ENCODE data around the gene NUP210. TPM values are rescaled to one million over a fixed set of nuclear protein-coding genes. Genes with fewer than 3 reads are reported as not detected.

NUP210 gene
- total RNA-seq, 2 donors from 2014 or later: 2.2 to 2.5 TPM

DNA sequence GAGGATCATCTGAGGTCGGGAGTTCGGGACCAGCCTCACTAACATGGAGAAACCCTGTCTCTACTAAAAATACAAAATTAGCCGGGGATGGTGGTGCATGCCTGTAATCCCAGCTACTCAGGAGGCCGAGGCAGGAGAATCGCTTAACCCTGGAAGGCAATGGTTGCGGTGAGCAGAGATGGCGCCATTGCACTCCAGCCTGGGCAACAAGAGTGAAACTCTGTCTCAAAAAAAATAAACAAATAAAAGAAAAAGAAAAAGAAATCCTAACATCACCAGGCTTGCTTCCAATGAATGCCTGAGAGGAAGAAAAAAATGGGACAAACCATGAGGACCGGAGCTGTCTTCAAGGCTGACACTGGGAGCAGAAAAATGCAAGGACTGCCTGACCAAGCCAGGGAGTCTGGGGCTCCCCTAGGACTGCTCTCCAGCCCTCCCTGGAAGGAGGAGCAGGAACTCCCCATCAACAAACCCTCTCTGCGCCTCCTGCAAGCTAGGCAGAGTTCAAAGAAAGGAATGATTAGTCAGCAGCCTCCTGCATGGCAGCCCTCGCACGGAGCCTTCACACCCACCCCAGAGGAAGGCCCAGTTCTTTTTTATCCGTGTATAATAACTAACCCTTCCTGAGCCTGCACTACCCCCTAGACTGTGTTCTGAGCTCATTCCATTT is 55.4 kb downstream of the NUP210 start:
- DNase-seq (ENCODE audit: low spot score): no peak
- intact Hi-C loops (cut with DNase I): loop anchor here in 1 of 2 donors (1.0 kb wide), 1 partner anchor 39 kb away; no protein-coding TSS in a partner anchor

DNA sequence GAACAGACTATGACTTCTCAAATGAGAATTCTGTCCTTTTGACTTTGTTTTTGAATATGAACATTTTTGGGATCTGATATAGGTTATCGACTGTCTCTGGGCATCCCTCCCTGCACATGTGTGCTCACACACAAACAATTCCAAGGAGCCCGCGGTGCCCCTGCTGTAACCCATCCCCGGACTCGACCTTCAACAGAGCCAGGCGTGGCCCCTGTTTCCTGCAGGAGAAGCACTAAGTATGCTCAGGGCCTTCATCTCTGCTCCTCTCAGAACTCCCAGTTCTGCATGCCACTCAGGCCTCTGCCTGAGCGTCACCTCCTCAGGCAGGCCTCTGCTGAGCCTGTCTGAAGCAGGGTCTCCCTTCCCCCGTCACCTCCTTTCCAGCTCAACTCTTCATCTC is 57.6 kb downstream of the NUP210 start:
- no peak for DNase-seq (ENCODE audit: low spot score)
- intact Hi-C loops (cut with DNase I): no loop called here

DNA sequence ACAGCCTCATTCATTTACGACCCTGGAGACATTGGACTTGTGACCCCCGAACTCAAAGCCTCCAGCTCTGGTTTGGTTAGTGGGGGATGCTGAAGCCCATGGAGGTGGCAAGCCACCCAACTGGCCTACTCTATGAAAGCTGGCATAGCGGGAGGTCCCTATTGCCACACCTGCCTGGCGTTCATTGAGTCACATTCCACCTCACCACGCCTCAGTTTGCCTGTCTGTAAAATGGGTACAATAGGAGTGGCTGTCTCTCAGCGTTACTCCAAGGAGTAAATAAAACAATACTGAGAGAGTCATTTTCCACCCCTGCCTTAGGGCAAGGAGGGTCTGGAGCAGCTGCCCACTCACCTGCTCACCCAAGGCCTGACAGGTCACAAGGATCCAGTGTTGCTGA is 60.2 kb downstream of the NUP210 start:
- intact Hi-C loops (cut with DNase I): no loop called here
- DNase-seq (ENCODE audit: low spot score): no peak

DNA sequence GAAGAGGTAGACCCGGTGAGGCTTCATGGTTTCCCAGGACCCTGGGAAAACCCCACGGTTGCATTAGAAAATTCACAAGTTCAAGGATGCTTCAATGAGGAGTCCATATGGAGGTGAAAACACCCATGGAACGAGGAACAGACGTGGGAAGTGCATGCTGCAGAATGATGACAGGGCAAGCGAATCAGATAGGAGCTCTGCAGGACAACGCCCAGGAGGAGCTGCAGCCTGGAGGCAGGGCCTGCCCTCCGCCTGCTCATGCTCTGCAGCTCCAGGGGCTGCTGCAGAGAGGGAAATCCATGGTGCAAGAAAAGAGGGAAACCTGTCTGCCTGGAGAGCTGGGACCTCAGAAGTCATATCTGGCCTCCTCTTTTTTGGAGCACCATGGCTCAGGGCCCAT is 61.5 kb downstream of the NUP210 start:
- DNase-seq (ENCODE audit: low spot score): no peak
- intact Hi-C loops (cut with DNase I): no loop called here

DNA sequence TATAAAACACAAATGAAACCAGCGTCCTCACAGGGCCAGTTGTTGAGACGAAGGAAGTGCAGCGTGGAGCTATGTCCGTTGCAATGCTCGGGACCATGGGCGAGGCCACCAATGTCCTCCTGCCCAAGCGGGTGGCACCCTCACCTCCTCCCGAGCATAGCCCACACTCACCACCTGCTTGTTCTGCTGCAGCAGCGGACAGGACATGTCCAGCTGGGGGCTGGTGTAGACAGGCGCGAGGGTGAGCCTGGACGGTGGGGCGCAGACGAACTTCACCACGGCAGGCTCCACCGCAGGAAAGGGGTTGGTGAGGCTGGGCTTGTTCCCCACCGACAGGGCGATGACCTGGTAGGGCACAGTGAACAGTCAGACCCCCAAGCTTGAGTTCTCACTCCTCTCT is 62.1 kb downstream of the NUP210 start:
- no peak for DNase-seq (ENCODE audit: low spot score)
- intact Hi-C loops (cut with DNase I): no loop called here

DNA sequence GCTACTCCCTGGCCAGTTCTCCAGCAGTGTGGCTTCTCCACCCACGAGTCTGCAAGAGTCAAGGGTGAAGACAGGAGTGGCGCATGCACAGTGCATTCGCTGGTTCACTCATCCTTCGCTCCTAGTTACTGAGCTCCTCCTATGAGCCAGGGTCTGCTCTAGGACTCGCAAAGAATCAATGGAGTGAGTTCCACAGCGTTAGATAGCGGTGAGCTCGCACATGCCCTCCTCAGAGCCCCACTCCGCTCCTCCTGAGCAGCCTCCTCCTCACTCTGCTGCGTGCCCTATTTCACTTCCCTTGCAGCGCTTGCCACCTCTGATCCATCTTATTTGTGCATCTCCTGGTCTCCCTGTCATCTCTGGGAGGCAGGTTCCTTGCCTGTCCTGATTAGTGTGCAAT is 63.0 kb downstream of the NUP210 start:
- DNase-seq (ENCODE audit: low spot score): no peak

DNA sequence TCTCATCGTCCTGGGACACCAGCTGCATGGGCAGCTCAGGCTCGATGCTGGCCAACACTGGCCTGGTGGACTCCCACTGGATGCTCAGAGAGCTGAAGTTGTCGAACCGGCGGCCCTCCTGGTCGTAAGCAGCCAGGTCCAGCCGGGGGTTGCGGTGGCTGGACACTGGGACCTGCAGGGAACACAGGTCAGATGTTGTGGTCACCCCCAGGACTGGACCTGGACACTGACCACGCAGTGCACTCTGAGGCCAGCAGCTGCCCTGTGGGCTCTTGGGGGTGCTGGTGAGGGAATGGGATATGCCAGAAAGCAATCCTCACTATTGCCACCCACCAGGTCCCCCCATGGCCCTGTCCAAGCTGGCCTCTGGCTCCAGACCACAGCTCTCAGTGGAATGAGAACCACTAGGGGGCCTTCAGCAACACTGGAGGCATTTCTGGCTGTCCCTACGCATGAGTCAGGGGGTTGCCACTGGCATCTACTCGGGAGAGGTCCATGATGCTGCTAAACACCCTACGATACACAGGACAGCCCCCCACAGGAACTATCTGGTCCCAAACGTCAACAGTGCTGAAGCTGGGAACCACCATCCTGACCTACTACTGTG is 66.1 kb downstream of the NUP210 start:
- intact Hi-C loops (cut with DNase I): no loop called here
- DNase-seq (ENCODE audit: low spot score): no peak

More for the DNA sequence above, 63.0 kb downstream of the NUP210 start:
- intact Hi-C loops (cut with DNase I): no loop called here

DNA sequence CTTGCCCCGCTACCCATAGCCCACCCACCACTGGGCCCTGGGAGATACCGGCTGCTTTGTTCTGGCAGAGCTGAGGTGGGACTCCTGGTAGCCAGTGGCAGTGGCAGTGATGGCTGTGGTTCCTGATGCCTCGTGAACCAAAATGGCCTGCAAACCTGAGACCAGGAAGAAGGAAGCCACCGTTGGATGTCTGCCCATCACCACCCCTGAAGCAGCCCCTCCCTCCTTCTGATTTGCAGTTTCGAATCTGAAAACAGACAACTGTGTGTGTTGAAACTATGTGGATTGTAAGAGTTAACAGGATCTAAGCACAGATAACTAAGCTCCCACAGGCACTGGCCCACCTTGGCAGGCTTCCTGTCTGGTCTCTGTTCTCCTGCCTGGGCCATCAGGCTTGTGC is 66.6 kb downstream of the NUP210 start:
- intact Hi-C loops (cut with DNase I): no loop called here
- DNase-seq (ENCODE audit: low spot score): no peak

DNA sequence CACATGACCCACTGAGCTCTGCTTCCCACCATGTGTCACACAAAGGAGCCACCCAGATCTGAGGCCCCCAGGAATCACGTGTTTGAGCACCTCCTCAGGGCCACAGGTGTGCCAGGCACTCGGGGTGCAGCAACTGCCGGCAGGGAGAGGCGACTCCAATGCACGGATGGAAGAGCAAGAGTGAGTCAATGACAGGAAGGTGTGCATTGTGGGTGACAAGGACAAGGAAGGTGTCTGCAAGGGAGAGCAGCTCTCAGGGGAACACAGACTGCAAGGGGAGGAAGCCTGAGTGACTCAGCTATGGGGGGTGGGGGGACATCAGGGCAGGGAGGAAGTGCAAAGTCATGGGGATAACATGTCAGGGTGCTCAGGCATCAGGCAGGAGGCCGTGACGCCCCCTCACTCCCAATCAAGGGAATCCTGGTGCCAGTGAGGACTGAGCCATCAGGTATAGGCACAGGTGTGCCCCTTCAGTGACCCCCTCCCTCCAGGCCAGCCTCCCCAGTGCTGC is 67.4 kb downstream of the NUP210 start:
- intact Hi-C loops (cut with DNase I): no loop called here
- DNase-seq (ENCODE audit: low spot score): no peak

DNA sequence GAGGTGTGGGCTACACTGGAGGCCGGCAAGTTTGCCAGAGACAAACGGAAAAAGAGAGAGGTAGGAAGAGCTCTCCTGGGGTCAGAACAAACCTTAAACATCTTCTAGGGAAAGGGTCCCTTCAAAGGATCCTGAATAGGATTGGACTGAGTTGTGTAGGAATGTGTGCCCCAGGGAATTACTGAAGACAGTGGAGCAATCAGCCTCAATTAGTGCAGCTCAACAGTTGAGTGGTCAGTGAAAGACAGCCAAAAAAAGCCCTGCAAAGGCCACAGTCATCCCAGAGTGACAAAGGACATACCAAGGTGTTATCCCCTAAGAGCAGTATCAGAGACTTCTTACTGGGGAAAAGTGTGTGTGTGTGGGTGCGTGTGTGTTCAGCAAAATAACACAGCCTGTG is 70.3 kb downstream of the NUP210 start:
- intact Hi-C loops (cut with DNase I): no loop called here
- no peak for DNase-seq (ENCODE audit: low spot score)

DNA sequence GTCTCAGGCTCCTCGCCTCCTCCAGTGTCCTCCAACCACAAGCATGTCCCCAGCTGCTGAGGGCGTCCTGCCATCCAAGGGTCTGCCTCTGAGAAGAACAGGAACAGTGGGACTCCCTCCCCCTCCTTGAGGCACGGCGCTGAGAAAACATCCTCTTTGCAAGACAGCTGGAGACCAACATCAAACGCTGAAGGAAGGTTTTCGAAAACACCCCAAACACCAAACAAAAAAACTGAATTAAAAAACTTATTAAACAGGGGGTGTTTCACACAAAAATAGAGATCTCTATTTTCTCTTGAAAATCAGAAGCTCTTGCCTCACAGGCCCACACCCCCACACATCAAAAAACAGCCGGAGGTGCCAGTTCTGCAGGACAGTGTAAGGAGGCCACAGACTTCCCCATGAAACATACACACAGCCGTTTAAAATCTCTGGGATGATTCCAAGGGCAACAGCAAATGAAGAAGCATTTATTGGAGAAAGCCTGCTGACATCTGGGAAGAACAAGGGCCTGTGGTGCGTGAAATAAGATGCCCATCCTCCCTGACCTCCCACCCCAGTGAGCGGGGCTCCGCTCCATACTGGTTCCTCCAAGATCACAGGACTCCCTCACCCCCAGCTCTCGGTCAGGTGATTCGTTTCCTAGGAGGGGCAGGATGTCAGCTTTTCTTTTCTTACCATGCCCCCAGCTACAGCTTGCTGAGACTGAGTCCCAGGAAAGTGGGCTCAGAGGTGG is 71.3 kb downstream of the NUP210 start:
- intact Hi-C loops (cut with DNase I): no loop called here
- DNase-seq (ENCODE audit: low spot score): no peak

DNA sequence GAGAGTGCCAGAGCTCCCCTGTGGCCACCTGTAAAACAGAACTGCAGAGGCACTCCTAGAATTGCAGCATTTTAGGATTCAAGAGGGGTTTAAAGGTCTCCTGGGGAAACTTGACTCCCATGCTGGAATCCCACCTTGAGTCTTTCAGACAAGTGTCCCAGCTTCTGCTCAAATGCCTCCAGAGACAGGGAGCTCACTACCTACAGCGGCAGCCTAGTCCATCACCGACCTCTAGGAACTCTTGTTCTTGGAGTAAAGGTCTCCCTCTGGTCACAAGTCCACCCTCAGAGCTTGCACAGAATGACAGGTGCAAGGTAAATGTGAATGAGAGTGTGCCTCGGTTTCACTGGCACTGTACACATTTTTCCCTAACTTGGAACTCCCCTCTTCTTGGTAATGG is 72.0 kb downstream of the NUP210 start:
- DNase-seq (ENCODE audit: low spot score): no peak
- intact Hi-C loops (cut with DNase I): no loop called here

DNA sequence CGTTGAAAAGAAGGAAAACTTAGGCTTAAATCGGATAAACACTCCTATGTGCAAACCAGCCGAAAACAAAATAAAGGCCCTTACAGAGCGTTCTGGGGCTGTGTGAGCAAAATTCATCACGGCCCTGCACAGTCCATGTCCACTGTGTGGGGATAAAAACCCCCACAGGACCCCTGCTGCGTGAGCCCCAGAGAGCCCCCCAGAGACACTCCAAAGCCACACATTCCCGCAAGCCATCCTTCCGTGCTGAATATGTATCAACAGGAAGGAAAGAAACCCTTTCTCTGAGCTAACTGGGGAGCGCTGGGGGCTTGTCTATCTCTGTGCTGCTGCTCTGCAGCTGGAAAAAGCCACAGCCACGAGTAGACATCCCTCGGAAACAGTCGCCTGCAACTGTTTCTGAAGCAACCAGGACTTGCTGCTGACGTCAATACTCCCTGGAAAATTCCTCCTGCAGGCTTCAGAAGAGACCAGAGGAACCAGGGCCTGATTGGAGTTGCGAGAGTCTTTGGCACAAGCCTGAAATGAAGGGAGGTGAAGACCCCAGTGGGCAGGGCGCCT is 72.7 kb downstream of the NUP210 start:
- no peak for DNase-seq (ENCODE audit: low spot score)
- intact Hi-C loops (cut with DNase I): no loop called here

DNA sequence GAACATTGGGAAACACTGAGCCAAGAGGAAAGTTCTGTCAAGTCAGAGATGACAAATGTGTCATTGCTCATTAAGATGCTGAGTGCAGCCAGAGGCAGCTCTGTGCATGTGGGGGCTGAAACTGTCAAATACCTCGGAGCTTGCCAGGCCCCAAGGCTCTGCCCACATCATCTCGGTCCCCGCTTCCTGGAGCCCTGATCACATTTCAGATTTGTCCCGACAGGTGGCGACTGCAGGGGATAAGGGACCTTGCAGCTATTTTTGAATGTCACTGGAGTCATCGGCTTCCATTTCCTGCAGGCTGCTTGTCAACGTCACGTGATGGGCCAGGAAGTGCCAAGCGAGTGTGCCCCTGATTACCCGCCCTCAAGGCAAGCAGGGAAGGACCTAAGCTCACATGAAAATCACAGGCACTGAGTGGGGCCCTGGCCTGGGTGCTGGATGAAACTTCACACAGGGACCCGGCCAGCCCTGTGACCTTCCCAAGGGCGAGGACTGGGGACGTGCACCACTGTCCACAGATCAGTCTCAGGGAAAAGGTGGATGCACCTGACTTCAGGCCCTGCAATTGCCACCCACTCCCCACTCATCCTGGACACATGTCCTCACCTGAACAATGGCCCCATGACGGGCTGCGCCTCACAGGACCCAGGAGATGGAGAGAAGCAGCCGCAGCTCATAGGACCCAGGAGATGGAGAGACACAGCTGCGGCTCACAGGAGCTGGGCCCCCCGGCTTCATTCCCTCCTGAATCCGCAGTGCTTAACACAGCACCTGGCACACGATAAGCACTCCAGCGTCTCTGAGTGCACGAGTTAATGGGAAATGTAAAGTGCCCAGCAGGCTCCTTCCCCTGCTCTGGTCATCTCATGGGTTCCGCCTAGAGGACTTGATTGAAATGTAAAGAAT is 73.4 kb downstream of the NUP210 start:
- no peak for DNase-seq (ENCODE audit: low spot score)

DNA sequence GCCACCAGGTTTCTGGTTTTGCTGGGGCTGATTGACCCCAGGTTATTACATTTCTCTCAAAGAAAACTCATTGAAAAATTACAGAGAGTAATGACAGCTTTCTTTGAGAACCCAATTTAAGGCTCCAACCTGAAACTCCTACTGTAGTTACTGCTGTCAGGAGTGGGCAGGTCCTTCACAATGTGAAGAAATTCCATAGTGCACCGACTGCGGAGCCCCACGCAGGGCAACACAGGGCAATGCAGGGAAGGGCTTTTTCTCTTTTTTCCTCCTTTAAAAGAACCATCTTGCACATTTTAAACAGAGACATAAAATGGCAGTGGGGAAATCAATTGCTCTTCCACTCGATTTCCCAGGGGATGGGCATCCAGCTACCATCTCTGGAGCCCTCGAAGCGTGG is 74.3 kb downstream of the NUP210 start:
- DNase-seq (ENCODE audit: low spot score): no peak
- intact Hi-C loops (cut with DNase I): no loop called here

More for the DNA sequence above, 73.4 kb downstream of the NUP210 start:
- intact Hi-C loops (cut with DNase I): no loop called here

DNA sequence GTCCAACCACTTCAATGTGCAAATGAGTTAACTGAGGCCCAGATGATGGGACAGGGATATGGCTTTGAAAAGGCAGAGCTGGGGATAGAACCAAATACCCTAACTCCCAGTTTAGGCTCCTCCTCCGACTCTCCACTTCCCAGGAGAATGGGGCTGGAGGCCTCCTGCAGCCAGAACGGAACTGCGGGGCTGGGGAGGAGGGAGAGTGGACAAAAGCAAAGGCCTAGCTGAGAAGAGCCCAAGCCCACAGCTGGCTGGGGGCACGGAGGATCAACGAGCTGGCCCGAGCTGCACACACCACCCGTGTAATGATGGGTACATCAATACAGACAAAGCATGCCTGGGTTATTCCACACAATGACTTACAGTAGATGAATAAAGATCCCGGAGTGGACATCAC is 74.8 kb downstream of the NUP210 start:
- DNase-seq (ENCODE audit: low spot score): no peak
- intact Hi-C loops (cut with DNase I): no loop called here

DNA sequence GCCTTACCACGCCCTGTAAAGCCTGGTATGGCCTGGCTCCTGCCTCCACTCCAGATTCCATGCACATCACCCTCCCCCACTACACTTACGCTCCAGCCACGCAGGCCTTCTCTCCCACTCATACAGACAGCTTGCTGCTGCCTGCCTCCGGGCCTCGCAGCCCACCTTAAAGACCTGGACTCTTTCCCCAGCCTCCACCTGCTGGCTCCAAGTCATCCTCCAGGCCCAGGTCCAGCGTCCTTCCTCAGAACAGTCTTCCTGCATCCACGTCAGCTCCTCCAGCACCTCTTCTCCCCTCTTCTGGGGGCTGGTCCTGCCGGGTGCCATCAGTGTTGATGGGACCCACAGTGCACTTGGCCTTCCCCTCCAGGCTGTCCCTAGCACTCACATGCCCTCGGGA is 75.5 kb downstream of the NUP210 start:
- DNase-seq (ENCODE audit: low spot score): no peak
- intact Hi-C loops (cut with DNase I): no loop called here

DNA sequence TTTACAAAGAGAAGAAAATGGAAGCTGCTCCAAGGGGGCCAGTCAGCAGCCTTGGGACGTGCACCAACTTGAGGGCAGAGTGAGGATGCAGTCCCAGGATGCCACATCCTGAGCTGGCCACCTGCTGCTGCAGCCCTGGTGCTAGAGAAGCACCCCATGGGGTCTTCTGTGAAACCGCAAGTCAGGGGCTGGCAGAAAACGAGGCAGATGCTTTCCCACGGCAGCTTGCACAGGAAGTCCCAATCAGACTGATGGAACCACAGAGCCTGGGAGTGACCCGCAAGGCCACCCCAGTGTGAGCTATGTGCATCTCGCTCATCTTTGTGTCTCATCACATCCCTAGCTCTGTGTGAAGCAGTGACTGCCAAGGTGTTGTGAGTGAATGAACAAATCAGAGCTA is 76.5 kb downstream of the NUP210 start:
- intact Hi-C loops (cut with DNase I): no loop called here
- DNase-seq (ENCODE audit: low spot score): no peak

DNA sequence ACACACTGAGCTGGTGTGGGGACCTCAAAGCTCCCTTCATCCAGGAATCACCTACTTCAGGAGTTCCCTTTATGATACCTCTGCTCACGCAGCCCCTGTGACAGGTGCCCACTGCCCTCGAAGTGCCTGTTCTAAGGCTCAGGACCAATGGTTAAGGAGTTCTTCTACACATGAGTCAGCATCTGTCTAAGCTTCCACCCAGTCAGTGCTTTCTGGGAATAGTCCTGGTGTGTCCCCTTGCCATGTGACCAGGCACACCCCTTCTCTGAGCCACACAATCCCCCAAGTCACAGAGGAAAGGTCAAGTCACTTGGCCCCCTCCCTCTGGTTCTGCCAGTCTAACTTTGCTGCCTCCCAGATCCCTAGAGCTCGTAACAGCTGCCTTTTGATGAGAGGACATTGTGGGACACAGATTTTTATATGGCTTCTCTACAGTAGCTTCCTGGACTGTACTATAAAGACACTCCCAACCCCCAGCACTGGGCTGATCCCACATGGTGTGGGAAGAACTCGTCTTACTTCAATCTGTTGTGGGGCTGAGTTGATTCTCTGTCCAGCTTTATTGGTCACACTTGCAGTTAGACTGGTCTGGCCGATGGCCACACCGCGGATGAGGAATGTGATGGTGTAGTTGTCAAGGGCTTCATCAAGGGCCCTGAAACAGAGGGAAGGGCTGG is 78.8 kb downstream of the NUP210 start:
- no peak for DNase-seq (ENCODE audit: low spot score)
- intact Hi-C loops (cut with DNase I): no loop called here
